Activated CD8-positive, alpha-beta memory T cell treated with anti-CD3 and anti-CD28 coated beads, Interleukin-2, amount 50 U/mL, for 1 hour (primary cell): ENCODE results near the gene PAX5.
A peak's percentile ranks its signal among the peaks of the same experiment; 100 is the strongest.

ENCODE experiments used
- DNase-seq: peaks from one replicate; pipeline ENCODE4 v3.0.0-alpha.2; 2020; ENCODE audit errors: extremely low read depth

The PAX5 gene

GRCh38 chr9:37025071-37025822, 8.8 kb downstream of the PAX5 start:
- no peak for DNase-seq

GRCh38 chr9:37017546-37017945, 16.5 kb downstream of the PAX5 start:
- no peak for DNase-seq

GRCh38 chr9:37011530-37011929, 22.5 kb downstream of the PAX5 start:
- DNase-seq: no peak

GRCh38 chr9:37010976-37011375, 23.1 kb downstream of the PAX5 start:
- DNase-seq: no peak

- no peak for DNase-seq
These were observed 23.9 kb downstream of the PAX5 start for GRCh38 chr9:37010180-37010579.

DNA sequence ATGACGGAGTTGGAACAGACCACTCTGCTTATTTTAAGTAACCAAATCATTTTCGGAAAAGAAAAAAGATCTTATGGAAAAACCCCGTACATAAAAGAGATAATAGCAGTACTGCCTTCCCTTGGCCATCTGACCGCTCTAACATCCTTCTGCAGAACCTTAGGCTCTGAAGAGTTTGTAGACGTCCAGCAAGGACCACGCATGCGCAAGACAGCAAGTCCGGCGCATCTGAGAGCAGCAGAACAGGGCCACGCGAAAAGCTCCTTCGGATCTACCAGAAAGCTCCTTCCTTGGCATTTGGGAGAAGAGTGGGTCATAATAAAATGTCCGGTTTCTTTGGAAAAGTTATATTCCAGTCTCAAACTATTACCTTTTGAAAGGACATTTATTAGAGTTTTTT, 26.8 kb downstream of the PAX5 start:
- no peak for DNase-seq

DNA sequence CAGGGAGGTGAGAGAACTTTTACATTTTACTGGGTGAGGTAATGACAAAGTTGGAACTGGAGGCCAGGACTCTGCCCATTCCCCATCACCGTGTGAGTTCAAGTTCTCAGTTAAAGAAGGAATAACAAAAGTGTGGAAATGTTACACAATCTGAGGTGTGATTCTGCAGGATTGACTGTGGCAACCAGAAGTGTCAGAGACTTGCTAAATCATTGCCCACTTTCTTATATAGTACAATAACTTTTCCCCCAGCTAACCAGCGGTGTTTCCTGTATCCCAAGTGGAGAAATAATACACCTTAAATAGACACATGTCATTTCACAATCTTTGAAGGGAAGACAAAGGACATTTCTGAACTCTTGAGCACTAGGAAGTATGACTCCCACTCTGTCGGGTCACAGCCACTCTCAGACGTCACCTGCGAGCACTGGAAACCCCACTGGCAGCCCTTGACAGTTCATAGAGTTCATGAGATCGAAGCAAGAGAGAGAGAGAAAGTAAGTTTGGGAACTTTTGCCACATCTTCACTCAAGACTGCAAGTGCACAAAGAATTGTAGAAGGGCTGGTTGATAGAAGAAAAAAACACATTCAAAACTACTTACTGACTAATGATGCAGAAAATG, 28.4 kb downstream of the PAX5 start:
- no peak for DNase-seq

DNA sequence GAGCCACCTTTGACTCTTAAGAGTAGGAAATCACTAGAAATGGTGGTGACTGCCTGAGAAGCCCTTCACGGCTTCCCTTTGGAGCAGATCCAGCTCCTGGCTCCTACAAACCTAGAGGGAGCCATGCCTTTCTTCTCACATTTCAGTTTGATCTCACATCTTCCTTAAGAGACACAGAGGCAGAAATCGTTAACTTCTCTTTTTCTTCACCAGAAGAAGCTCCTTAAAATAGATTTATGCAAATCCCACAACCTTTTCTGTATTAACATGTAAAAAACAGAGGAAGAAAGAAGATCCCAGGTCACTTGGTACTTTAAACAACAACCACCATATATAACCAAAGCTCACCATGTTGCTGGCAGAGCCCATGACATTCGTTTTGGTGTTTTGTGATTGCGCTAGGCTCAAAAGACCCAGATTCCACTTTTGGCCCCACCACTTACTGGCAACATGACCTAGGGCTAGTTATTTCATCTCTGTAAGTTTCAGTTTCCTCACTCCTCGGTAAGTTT, 29.6 kb downstream of the PAX5 start:
- DNase-seq: no peak

- no peak for DNase-seq
These were observed 31.5 kb downstream of the PAX5 start for GRCh38 chr9:37002413-37003217.

GRCh38 chr9:37002036-37002412, 32.0 kb downstream of the PAX5 start:
- no peak for DNase-seq

DNA sequence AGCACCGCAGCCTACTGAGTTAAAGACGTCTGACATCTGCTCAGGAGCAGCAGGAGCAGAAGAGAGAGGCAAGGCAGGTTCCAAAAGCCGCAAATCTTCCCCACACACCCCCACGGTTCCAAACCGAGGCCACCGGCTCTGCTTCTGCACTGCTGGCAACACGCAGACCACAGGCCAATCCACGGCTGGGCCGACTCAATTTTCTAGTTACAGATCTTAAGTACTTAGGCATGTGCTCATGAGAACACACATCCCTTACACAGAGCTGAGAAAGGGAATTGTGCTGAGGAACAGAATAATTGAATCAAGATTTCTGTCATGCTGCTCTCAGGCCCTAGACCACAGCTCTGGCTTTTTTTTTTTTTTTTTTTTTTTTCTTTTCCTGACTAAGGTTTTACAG, 32.6 kb downstream of the PAX5 start:
- DNase-seq: no peak

DNA sequence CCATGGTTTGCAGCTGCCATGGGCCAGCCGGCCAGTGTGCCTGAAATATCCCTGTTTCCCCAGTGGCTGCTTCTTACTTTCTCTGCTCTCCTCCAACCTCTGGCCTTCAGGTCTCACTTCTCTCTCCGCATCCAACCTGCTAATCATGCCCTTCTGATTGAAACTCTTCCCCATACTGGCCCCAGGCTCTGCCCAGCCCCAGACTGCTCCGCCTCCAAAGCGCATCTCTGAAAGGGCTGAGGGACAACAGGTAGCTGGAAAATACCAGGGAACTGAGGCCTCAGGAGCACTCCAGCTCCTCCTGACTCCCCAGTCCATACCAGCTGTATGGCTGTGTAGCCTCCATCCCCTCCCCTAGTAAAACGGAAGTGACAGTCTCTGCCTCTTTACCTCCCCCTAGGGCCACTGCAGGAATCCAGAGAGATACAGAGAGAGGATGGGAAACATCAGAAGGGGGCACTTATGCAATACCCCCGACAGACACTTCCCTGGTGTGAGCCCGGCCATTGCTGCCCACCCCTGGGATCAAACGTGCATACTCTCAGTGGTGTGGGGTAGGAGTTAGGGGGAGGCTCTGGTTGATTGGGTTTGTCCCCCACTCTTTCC, 34.2 kb downstream of the PAX5 start:
- no peak for DNase-seq

DNA sequence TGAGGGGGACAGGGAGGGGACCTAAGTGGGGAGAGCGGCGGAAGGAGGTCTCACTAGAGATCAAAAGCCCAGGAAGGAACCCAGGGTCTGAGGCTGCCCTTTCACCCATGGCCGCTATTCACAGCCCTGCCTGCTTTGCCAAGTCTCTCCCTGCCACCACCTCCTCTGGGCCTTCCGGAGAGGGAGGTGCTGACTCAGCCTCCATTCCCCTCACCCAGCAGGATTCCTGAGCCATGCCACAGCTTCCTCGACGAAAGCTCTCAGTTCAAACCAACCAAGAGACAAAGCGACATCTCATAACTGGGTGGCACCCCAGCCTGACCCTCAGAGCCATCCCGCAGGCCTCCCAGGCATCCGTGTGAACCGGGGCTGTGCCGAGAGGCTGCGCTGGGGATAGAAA, 36.7 kb downstream of the PAX5 start:
- no peak for DNase-seq

DNA sequence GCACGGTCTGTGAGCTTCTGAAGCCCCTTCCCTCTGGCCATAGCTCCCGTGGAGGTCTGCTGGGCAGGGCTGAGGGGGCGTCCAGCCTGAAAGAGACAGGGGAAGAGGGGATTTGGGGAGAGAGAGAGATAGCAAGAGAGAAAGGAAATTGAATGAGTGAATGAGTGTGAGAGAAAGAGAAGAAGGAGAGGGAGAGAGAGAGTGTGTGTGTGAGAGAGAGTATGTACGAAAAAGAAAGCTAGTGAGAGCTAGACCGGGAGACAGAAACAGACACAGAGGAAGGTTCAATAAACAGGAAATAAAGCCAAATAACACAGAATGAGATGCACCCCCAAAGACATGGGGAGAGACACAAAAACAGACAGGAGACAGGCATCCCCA, 37.4 kb downstream of the PAX5 start:
- no peak for DNase-seq

- peak; percentile 12 for DNase-seq
These were observed 38.0 kb downstream of the PAX5 start for GRCh38 chr9:36995927-36996705.

GRCh38 chr9:36993933-36994764, 39.9 kb downstream of the PAX5 start:
- DNase-seq: no peak

DNA sequence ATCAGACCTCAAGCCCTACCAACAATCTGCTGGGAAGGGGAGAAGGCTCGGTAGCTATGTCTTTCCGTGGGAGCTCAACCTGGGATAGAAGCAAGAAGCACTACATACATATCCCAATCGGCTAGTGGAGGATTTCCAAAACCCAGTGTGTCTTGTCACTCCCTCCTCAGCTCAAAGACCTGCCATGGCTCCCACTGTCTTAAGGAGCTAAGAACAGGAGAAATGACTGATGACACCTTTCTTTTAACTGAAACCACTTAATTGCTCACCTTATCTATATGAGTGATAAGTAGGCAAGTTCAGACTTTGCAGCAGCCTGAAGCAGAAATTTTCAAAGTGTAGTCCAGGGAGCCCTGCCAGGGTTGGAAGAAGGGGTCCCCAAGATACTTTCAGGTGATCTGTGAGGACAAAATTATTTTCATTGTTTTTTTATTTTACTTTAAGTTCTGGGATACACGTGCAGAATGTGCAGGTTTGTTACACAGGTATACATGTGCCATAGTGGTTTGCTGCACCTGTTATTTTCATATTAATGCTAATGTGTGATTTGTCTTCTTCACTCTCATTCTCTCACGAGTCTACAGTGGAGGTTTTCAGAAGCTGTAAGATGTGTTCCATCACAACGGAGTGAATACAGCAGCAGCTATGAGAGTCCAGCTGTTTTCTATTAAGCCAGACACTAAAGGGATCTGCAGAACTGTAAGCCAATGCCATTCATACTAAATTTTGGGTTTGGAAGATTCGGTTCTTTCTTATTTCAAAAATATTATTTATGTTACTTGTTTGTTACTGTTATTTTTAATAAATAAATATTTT, 41.4 kb downstream of the PAX5 start:
- DNase-seq: no peak

GRCh38 chr9:36991516-36992134, 42.4 kb downstream of the PAX5 start:
- DNase-seq: no peak

- DNase-seq: no peak
These were observed 45.2 kb downstream of the PAX5 start for GRCh38 chr9:36988848-36989247.
